ENCODE results near the gene PRIM1.

DNA sequence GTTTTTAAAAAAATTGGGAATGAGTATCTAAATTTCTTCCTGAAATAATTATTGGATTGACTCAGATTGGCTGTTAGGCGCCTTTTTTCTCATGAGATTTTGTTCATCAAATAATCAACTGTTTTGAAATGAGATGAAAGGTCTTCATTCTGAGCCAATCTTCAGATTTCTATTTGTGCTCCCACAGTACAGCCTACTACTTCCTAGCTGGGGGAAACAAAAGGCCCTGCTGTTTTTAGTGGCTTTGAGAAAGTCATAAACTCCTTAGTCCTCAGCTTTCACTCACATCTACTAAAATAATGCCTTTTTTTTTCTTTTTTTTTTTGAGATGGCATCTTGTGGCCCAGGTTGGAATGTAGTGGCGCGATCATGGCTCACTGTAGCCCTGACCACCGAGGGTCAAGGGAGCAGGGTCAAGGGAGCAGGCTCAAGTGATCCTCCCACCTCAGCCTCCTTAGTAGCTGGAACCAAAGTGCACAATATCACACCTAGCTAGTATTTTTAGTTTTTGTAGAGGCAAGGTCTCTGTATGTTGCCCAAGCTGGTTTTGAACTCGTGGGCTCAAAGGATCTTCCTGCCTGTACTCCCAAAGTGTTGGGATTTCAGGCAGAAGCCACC is 42.3 kb downstream of the PRIM1 start:
- TF ChIP-seq, protein P1, sequence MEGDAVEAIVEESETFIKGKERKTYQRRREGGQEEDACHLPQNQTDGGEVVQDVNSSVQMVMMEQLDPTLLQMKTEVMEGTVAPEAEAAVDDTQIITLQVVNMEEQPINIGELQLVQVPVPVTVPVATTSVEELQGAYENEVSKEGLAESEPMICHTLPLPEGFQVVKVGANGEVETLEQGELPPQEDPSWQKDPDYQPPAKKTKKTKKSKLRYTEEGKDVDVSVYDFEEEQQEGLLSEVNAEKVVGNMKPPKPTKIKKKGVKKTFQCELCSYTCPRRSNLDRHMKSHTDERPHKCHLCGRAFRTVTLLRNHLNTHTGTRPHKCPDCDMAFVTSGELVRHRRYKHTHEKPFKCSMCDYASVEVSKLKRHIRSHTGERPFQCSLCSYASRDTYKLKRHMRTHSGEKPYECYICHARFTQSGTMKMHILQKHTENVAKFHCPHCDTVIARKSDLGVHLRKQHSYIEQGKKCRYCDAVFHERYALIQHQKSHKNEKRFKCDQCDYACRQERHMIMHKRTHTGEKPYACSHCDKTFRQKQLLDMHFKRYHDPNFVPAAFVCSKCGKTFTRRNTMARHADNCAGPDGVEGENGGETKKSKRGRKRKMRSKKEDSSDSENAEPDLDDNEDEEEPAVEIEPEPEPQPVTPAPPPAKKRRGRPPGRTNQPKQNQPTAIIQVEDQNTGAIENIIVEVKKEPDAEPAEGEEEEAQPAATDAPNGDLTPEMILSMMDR (IDR thresholded peaks at IDR 0.05): no peak
- TF ChIP-seq POLR2A (IDR thresholded peaks at IDR 0.05): no peak
